ENCODE results near the gene GPR35. TPM values are rescaled to one million over a fixed set of nuclear protein-coding genes. Genes with fewer than 3 reads are reported as not detected.

The GPR35 gene
- total RNA-seq, 1 donor from 2014 or later: 5.4 TPM

- peak in 1 of 2 experiments; percentile 10 for DNase-seq (ENCODE audit: low spot score in 2 of 2, unreplicated experiment in 2 of 2)
- Mint-ChIP-seq H3K27me3 (ENCODE audit: low read depth) (peaks cover 41% of the 10 kb centered on the region), H3K4me1 (no peaks in the 10 kb centered on the region), H3K27ac (no peak overlapping the region), H3K9me3 (peaks cover 11% of the 10 kb centered on the region), H3K4me3 (no peak overlapping the region), H3K36me3 (no peaks in the 10 kb centered on the region)
- no peak for TF ChIP-seq CTCF (IDR thresholded peaks at IDR 0.05; ENCODE audit: unreplicated experiment)
Observed at GRCh38 chr2:240638512-240639160, 13.4 kb downstream of the GPR35 start.

DNA sequence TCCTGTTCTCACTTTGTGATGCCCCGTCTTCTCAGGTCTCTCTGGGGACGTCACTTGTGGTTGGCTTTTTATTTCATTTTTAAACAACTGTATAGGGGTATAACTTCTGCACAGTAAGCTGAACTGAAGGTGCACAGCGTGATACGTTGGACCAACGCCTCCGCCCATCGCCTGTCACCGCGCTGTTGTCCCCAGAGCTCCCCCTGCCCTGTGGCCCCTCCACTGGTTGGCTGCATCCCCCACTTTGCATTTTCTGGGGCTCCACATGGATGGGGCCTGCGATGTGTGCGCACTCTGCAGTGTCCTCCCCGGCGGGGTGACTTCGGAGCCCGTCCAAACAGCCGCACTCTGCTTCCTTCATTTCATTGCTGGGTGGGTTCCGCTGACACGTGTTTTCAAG is 14.3 kb downstream of the GPR35 start:
- no peak for TF ChIP-seq CTCF (IDR thresholded peaks at IDR 0.05; ENCODE audit: unreplicated experiment)
- Mint-ChIP-seq H3K9me3 (peaks cover 4% of the 10 kb centered on the region), H3K4me1 (no peaks in the 10 kb centered on the region), H3K27ac (no peak overlapping the region), H3K36me3 (no peaks in the 10 kb centered on the region), H3K27me3 (ENCODE audit: low read depth) (peaks cover 51% of the 10 kb centered on the region), H3K4me3 (no peak overlapping the region)
- DNase-seq (ENCODE audit: low spot score in 2 of 2, unreplicated experiment in 2 of 2): no peak

DNA sequence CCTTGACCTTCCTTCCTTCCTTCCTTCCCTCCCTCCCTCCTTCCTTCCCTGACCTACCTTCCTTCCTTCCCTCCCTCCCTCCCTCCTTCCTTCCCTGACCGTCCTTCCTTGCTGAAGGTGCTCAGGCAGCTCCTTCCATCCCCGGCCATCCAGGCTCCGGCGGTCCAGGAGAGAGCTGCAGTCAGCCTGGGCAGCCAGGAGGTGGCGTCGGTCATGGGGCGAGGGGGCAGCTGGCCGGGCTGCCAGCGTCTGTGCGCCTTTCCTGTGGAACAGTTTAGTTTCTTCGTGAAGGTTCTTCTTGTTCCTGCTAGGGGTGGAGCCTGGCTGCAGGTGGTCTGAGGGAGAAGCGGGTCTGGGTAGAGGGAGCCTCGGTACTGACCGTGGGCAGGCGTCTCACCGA is 15.7 kb downstream of the GPR35 start:
- no peaks in the 10 kb centered on the region for H3K36me3 Mint-ChIP-seq
- no peak overlapping the region for H3K27ac Mint-ChIP-seq
- H3K9me3 Mint-ChIP-seq: no peaks in the 10 kb centered on the region
- no peak overlapping the region for H3K4me3 Mint-ChIP-seq
- H3K4me1 Mint-ChIP-seq: no peaks in the 10 kb centered on the region
- peaks cover 59% of the 10 kb centered on the region for H3K27me3 Mint-ChIP-seq (ENCODE audit: low read depth)
- TF ChIP-seq CTCF (IDR thresholded peaks at IDR 0.05; ENCODE audit: unreplicated experiment): no peak
- DNase-seq (ENCODE audit: low spot score in 2 of 2, unreplicated experiment in 2 of 2): peak; percentile 39 to 45

DNA sequence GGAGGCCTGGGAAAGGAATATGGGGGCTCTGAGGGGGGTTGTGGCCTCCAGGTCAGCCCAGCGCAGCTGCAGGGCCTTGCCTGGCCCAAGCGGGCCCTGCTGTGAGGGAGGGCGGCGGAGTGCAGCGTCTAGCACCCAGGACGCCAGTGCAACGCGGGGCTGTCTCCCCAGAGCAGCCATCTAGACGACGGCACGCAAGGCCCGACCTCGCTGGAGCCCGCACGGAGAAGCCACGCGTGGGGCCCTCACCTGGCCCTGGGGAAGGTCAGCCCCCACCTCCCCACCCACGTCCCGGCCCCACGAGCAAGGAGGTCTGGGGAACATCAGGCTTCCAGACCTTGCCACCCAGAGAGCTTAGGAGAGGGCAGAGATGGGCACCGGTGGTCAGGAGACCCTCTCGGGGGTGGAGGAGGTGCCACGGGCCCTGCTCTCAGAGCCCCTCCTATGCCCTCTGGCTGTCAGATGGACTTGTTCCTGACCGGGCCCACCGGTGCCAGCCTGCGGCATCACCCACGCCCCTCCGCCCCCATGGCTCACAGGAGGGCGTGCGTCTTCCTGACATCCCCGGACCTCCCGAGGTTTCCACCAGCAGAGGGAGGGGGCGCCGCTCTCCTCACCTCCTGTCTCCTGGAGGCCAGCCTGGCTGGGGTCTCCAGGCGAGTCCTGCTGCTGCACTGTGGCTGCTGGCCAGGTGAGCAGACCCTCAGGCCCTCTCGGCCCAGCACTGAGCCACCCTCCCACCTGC is 17.0 kb downstream of the GPR35 start:
- H3K27me3 Mint-ChIP-seq (ENCODE audit: low read depth): peaks cover 64% of the 10 kb centered on the region
- no peaks in the 10 kb centered on the region for H3K9me3 Mint-ChIP-seq
- peak in 1 of 2 experiments; percentile 34 for DNase-seq (ENCODE audit: low spot score in 2 of 2, unreplicated experiment in 2 of 2)
- H3K4me1 Mint-ChIP-seq: no peaks in the 10 kb centered on the region
- H3K27ac Mint-ChIP-seq: no peak overlapping the region
- no peaks in the 10 kb centered on the region for H3K36me3 Mint-ChIP-seq
- no peak overlapping the region for H3K4me3 Mint-ChIP-seq
- TF ChIP-seq CTCF (IDR thresholded peaks at IDR 0.05; ENCODE audit: unreplicated experiment): no peak

DNA sequence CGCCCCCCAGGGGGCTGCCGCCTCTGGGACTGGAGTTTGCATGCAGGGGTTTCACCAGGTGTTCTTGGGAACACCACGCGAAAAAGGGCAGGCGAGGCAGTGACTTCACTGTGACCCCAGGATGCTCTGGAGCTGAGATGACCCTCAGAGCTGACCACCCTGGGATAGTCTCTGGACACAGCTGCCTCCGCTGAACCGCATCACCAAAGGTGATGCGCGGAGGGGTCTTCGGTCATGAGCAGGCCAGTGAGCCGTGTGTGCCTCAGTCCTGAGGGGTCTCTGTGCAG is 17.5 kb downstream of the GPR35 start:
- H3K4me3 Mint-ChIP-seq: no peak overlapping the region
- H3K27ac Mint-ChIP-seq: no peak overlapping the region
- no peaks in the 10 kb centered on the region for H3K9me3 Mint-ChIP-seq
- H3K27me3 Mint-ChIP-seq (ENCODE audit: low read depth): peaks cover 64% of the 10 kb centered on the region
- H3K36me3 Mint-ChIP-seq: no peaks in the 10 kb centered on the region
- H3K4me1 Mint-ChIP-seq: no peaks in the 10 kb centered on the region
- DNase-seq (ENCODE audit: low spot score in 2 of 2, unreplicated experiment in 2 of 2): no peak
- no peak for TF ChIP-seq CTCF (IDR thresholded peaks at IDR 0.05; ENCODE audit: unreplicated experiment)

Measured in mesothelial cell of epicardium (in vitro differentiated cells).